HG03457 (cell line): ENCODE measurements around the gene TMEM51.
"Not testable (repeated sequence)": the region's sequence is repeated elsewhere in the genome, so short reads cannot be mapped to it uniquely, and the experiment has no call there.

Experiments used
- ATAC-seq: cut with Tn5 transposase; IDR thresholded peaks from one replicate; pipeline ENCODE4 v1.9.1; 2021; ENCODE audit warnings: moderate number of reproducible peaks; ENCODE audit not compliant: unreplicated experiment

The TMEM51 gene

DNA sequence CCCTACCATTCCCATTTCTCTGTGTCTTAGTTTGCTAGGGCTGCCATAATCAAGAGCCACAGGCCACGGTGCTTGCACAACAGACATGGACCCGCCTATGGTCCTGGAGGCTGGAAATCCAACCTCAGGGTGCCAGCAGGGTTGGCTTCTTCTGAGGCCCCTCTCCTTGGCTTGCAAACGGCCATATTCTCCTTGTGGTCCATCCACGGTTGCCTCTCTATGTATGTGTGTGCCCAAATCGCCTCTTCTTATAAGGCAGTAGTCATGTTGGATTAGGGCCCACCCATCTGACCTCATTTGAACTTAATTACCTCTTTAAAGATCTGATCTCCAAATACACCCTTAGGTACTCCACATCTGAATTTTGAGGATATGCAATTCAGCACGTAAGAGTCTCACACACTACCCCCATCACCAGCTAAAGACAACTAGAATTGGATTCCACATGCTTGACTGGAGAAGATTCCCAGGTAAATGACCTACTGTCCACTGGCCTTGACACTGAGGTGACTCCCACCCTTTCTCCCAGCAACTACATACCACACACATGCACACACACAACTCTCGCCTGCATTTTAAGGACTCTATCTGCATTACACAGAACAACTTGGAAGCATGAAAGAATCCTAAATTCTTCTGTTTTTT is 28.3 kb upstream of the TMEM51 start:
- ATAC-seq: no peak

DNA sequence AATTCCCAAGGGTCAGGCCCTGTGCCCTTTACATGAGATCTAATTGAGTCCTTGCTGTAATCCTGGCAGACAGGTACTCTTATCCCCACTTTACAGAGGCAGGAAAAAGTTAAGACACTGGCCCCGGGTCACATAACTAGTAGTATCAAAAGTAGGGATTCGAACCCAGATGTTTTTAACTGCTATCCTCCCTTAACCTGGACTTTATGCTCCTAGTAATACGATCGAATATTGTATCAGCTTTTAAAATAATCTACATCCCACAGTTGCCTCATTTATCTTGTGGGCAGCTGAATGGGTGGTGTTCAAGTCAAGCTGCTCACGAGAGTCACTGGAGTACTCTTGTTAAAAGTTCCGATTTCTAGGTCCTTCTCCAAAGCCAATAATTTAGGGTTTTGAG is 25.5 kb upstream of the TMEM51 start:
- ATAC-seq: no peak

DNA sequence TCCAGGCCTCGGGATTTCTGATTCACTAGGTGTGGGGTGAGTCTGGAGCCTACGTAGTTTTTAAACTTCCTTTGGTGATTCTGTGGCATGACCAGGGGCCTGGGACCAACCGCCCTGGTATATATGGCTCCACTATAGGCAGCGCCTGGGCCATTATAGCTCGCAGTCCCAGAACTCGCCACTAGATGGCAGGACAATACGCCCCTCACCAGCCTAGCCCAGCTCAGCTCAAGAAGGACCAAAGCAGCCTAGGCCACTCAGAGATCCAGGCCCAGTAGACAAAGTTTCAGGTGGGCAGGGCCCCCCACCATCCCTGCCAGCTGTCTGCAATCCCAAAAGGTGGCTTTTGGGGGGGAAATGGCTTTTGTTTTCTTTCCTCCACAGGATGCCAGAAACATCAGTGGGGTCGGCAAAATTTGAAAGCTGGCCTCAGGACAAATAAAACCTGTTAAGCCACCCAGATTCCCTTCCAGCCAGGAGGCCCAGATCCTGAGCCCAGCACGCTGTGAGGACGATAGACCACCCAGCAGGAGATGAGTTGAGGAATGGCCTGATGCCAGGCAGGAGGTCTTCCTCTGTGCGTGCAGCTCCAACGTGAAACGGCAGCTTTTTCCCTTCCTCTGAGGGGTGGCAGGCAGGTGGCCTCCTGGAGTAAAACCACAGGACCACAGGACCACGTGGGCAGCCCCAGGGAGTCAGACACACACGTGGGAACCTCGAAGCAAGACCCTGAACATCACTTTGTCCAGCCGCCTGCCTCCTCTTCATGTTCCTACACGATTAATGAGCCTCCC is 24.8 kb upstream of the TMEM51 start:
- ATAC-seq: peak; percentile 57

DNA sequence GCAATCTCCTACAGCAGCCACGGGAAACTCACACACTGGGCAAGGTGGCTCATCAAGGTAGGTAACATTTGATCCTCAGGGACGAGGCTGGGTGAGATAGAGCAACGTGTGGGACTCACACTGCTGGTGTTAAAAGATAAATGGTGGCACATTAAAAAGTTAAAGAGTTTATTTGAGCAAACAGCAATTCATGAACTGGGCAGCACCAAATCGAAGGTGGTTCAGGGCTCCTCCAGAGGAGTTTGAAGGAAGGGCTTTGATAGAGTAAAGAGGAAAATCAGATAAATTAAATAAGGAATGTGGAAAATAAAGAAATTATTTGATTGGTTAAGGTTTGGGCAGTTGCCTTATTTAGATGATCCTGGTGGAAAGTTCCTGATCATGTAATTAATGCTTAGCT is 23.6 kb upstream of the TMEM51 start:
- ATAC-seq: no peak

DNA sequence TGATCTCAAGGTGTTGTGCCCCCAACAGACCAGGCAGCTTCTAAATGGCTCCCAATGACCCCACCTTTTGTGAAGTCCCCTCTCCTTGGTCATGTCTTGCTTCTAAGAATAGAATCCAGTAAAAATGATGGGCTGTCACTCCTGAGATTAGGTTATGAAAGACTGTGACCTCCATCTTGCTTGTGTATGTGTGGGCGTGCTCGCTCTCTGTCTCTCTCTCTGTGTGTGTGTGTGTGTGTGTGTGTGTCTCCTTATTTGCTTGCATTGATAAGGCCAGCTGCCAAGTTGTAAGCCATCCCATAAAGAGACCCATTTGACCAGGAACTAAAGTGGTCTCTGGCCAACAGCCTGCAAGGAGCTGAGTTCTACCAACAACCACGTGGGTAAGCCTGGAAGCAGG is 22.9 kb upstream of the TMEM51 start:
- ATAC-seq: no peak

DNA sequence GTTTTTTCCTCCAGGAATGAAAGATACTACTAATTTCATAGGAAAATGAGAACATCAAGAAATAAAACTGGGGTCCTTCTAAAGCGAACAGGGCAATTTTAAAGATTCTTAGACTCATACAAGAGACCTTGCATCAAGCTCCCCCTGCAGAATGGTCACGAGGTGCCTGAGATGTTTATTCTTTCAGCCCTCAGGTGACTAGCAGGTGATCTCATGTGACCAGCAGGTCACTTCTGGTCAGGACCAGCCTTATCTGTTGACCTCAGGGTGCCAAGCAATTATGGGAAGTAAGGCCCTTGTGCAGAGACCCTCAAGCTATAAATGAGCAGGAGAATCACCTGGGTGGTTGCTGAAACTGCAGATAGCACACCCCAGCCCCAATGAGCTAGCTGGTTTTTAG is 20.6 kb upstream of the TMEM51 start:
- ATAC-seq: no peak

DNA sequence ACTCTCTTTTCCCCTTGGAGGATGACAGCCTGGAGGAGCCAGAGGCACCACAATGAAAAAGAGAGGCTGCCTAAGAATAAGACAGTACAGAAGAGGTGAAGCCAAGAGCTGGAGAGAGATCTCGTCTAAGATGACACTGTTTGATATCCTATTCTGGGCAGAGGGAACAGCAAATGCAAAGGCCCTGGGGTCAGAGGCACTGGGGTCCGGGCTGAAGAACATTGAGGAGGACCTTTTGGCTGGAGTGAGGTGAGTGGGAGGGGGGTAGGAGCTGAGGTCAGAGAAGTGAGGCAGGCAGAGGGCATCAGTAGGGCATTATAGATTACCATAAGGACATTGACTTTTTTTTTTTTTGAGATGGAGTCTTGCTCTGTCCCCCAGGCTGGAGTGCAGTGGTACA is 19.3 kb upstream of the TMEM51 start:
- no peak for ATAC-seq

DNA sequence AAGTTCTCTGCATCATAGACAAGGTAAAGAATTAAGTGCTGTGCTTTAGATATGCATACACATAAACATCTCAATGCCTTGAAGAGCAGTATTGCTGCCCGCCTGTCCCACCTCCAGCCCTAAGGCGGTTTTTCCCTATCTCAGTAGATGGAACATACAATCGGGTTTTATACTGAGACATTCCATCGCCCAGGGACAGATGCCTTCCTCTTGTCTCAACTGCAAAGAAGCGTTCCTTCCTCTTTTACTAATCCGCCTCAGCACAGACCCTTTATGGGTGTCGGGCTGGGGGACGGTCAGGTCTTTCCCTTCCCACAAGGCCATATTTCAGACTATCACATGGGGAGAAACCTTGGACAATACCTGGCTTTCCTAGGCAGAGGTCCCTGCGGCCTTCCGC is 17.9 kb upstream of the TMEM51 start:
- ATAC-seq: not testable (repeated sequence)

DNA sequence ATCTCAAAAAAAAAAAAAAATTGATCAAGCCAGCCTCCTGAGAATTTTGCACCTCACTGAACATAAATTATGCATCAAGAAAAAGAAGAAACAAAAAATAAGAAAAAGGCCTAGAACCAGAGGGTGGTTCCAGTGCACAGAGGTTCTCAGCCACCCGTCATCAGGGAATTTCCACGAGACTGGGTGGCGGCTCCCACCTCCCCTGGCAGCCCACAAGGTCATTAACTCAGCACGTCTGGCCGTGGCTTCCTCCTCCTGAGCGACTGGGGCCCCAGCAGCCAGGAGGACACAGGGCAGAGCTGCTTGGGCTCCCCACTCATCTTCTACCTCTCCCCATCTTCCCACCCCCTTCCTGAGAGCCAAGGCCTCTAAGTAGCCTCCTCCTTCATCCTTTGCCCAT is 15.7 kb upstream of the TMEM51 start:
- ATAC-seq: no peak

DNA sequence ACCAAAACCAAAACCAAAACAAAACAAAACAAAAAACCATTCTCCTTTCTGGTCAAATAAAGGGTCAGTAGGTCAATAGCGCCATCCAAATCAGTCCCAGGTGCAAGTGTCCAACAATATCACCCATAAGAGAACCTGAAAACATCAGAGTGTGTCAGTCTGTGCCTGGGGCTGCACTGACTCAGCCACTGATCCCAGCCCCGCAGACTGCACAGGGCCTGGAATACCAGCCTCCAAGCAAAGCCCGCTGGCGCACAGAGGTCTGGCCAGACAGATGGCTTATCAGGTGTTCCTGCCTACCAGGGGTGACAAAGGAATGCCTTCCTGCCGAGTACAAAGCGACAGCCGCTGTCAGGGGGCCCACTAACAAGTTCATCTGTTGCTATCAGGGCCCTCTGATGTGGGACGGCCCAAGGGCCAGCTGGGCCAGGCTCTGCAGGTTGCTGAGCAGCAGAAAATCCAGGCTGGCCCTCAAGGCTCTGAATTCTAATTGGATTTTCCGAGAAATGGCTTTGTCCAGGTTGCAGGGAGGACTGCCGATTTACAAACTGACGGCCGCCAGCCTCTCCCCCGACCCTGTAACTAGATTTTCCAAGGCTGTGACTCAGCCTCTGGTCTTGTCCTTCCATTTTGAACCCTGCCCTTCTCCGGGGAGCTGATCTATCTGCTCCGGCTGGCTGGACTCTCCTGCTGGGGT is 13.7 kb upstream of the TMEM51 start:
- no peak for ATAC-seq

DNA sequence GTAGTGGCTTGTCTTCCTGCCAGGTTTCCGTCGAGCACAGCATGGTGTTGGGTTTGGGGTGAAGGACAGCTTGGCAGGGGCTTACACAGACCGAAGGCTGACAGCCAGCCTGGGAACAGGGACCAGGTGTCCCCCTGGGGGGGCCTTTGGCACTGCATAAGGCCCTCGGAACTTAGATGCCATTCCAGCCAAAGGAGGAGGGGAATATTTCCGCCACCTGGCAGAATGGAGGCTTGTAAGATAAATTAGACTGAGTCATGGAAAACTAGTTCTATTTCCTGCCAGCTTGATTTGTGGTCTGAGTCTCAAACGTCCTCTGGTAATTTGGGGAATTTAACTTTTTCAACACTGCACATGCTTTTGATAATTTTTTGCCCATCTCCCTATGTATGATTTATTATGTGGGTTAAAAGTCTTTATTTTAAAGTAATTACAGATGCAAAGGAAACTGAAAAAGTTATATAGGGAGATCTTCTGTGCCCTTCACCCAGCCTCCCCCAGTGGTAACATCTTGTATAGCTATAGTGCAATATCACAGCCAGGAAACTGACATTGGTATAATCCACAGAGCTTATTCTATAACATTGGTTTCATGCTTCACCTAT is 11.5 kb upstream of the TMEM51 start:
- no peak for ATAC-seq

DNA sequence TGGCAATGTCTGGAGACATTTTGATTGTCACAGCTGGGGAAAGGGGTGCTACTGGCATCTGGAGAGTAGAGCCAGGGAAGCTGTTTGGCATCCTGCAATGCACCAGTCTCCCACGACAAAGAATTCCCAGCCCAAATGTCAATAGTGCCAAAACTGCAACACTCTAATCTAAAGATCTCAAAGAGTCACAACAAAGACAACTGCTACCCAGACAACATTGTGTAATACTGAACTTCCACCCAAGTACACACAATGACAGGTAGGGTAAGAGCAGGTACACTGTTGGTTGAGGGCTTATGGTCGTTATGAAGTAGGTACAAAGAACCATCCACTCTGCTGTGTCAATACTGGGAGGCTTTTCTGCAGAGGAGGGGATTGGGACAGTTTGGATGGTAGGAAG is 8.2 kb upstream of the TMEM51 start:
- no peak for ATAC-seq

DNA sequence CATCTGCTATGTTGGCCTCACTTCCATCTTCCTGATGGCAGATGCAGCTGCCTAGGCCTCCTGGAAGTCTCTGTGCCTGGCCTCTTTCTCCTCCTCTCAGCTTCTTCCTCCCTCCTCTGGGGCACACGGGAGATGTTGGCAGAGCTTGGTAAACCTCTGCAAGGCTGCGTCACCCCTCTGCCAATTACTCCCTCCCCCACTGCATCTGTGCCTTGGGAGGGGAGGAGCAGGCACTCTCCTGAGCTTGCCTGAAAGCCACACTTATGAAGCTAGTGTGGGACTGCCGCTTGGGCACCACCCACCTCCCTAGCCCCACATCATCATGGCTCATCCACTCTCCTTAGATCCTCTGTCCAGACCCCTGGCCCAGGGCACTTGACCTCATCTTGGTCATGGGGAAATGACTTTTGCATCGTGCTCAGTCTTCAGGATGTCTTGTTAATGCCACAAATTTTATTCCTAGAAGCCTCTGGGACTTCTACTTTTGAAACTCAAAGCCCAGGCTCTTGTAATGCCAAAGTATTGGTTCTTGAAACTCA is 7.3 kb upstream of the TMEM51 start:
- no peak for ATAC-seq

DNA sequence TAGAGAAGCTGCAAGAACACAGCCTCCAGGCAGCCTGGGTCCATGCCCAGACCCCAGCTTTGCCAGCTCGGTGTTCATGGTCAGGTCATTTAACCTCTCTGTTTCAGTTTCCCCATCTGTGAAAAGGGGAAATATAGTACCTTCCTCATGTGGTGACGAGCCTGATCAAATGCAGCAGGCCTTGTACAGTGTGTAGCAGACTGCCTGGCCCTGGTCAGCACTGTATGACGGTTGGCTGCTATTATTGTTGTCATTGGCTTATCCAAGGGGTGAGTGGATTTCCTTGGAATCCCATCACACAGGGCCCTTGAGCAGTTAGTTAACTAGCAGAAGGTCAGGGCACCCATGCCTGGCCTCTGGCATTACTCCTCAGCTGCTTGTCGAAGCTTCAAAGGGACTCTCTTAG is 6.6 kb upstream of the TMEM51 start:
- ATAC-seq: no peak

DNA sequence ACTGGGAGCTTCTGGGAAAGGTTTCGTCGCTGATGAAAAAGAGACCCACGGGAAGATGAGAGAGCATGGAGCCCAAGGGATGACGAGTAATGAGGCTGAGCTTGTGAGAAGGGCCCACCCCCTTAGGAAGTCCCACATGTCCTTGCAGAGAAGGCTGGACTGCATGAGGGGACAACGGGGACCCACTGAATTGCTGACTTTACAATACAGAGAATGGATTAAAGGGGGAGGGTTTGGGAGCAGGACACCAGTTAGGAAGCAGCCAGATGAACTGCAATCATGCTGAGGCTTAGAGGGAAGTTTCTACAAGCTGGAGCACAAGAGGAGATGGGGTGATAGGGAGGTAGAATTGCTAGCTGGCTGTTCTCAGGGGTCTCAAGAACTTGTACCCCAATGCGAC is 5.5 kb upstream of the TMEM51 start:
- ATAC-seq: no peak

DNA sequence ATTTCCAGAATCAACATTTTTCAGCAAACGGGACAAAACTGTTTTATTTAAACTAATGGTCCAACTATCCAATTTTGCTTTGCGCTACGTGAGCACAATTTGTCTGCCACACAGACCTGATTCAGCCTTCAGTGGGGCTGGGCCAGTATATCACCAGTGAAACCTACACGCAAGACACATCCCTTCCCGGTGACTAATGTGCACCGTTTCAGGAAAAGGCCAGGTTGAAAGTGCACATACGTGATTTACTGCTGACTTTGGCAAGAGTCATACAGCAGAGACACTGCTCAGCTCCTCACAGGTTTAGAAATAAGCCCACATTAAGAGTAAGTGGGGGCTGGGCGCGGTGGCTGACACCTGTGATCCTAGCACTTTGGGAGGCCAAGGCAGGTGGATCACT is 5.1 kb upstream of the TMEM51 start:
- ATAC-seq: no peak

DNA sequence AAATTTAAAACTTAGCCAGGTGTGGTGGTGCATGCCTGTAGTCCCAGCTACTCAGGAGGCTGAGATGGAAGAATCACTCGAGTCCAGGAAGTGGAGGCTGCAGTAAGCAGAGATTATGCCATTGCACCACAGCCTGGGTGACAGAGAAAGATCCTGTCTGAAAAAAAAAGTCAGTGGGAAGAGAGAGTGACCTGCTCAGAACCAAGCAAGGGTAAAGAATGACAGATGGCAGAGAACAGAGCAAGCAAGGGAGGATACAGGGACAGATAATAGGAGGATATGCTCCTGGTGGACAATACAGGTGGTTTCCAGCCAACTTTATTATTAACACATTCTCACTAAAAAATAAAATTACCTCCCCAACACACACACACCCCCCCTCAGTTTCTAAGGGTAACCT is 4.6 kb upstream of the TMEM51 start:
- no peak for ATAC-seq

DNA sequence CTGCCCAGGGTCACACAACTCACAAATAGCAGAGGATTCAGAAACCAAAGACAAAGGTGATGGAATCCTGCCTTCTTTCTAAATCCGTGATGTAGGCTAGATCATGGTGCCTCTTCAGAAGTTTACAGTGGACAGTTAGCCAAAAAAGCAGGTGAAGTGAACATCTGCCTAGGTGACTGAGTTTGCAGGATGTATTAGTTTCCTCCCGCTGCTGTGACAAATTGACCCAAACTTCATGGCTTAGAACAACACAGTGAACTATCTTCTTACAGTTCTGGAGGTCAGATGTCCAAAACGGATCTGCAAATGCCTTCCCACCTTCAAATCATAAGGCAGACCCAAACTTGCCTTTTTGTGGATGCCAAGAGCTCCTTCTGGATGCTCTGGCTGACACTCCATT is 3.2 kb upstream of the TMEM51 start:
- no peak for ATAC-seq

DNA sequence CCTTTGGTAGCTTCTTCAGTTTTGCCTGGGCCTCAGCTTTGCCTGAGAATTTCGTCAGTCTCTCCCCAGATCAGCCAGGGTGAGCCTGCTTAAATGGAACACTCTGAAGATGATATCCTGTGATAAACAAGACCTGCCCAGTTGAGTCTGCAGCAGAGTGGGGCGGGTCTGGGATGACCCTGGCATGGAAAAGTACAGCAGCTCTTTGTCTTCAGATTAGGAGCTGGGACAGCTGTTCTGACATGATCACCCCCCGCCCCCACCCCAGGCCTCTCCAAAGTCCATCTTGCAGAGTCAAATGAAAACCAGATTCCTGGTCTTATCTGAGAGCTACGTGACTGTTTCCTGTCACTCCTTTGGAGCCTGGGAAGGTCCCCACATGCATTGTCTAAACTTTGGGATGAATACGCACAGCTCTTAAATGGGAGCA is 2.2 kb upstream of the TMEM51 start:
- ATAC-seq: no peak

DNA sequence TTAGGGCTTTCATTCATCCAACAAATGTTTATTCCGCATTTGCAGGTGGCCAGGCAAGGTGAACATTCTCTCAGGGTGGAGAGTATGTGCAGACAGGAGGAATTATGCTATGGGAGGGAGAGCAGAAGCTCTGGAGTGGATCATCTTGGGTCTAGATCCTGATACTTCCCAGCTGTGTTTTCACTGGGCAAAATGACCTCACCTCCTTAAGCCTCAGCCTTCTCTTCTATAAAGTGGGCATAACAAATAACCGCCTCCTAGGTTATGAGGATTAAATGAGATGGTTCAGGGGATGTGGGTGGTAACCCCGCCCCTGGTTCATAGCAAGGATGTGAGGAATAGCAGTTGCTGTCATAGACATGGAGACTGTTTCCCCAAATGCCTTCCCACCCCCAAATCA is 1.7 kb upstream of the TMEM51 start:
- ATAC-seq: no peak
